Right cardiac atrium (tissue), 5 donors: ENCODE data around the gene CYP21A2. TPM values are rescaled to one million over a fixed set of nuclear protein-coding genes. Genes with fewer than 3 reads are reported as not detected.
A peak's percentile ranks its signal among the peaks of the same experiment; 100 is the strongest.

Experiments used
- ATAC-seq, 2 donors: fragments of 200-7000 bp; cut with Tn5 transposase; one replicate each; pipeline versions ENCODE4 v1.8.0 to v1.9.1; 2020; ENCODE audit warnings: moderate library complexity in 2 of 2, mild to moderate bottlenecking in 1 of 2
- DNase-seq, 3 donors: peaks; one replicate each; pipeline ENCODE4 v3.0.0-alpha.2; 2020
- H3K27ac ChIP-seq: one replicate; pipeline ENCODE4 v1.5.1; 2013; ENCODE audit warnings: mild to moderate bottlenecking, low read length, control low read depth, moderate library complexity
- H3K27me3 ChIP-seq: one replicate; pipeline ENCODE4 v1.6.1; 2013; ENCODE audit not compliant: control insufficient read depth, insufficient read depth
- H3K4me1 ChIP-seq: one replicate; pipeline ENCODE4 v1.6.1; 2013; ENCODE audit warnings: low read length; ENCODE audit not compliant: control insufficient read depth, insufficient read depth
- H3K4me3 ChIP-seq: one replicate; pipeline ENCODE4 v1.5.1; 2013; ENCODE audit warnings: low read length, control low read depth
- H3K9me3 ChIP-seq: one replicate; pipeline ENCODE4 v1.6.1; 2013; ENCODE audit warnings: low read length; ENCODE audit not compliant: control insufficient read depth
- WGBS: extraction: QIAGEN DNeasy Blood & Tissue Kit; methylation state at CpG from one replicate; pipeline ENCODE4 v1.1.7; 2013; 5-methylcytosine and 5-hydroxymethylcytosine counted together
- intact Hi-C, 4 donors: fragments of 100-400 bp; cut with DNase I; formaldehyde crosslinking; loops; one replicate each; pipeline versions ENCODE4 v1.11.0 to v1.14.0; 2022 to 2023
- polyA plus RNA-seq: library from polyadenylated mRNA; stranded (reverse); fragments of 200-250 nt; gene quantifications from one replicate; pipeline ENCODE4 v1.2.3, GENCODE V29; 2013
- total RNA-seq, 4 donors: library from RNA; stranded (reverse); fragmentation: NEBNext Ultra II Directional; extraction: Animal tissue kit (Norgen Biotek cat#: 25700); gene quantifications; one replicate each; pipeline ENCODE4 v1.2.1, GENCODE V29; 2021
- donor health status: healthy with polysubstance abuse.
- donor health status: DM: no; HTN: yes; CAD: no.
- donor health status: DM: no; HTN: no; CAD: no.
- donor health status: DM: no; HTN: yes; CAD: no; lungs with severe emphysema.
- donor health status: DM: yes; HTN: yes; CAD: no.

CYP21A2 gene
- total and polyA plus RNA-seq, 5 donors: 0.47 to 3.2 (median 0.49) TPM; not detected in 1

DNA sequence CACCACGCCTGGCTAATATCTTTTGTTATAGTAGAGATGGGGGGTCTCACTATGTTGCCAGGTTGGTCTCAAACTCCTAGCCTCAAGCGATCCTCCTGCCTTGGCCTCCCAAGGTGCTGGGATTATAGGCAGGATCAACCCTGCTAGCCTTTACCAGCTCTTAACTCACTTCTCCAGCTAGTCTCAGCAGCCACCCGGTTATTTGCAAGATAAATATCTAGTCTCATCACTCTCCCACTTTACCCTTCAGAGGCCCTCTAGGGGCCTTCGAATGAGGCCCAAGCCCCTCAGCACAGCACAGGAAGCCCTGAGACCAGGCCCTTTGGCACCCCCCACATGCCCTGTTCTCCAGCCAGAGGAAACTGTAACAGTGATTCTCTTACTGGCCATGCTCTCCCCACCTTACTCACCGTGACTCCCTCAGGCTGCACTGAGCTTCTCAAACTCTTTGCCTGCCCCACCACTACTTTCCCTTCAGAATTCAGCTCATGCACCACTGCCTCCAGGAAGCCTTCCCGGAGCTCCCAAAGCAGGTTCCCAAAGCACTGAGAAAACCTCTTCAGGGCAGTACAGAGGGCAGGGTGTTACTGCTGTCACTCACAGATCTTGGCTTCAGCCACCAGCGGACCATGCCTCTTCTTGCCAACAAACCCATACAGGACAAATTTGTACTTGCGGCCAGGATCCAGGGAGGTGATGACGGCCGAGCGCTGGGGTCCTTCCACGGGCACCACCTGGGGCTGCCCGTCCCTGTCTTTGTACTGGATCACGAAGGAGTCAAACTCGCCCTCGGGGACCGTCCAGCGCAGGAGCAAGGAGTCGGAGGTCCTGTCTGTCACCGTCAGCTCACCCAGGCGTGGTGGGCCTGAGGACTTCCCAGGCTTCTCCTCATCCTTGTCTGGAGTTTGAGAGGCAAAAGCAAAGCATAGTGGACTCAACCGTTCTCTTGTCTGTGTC, 45.9 kb downstream of the CYP21A2 start:
- H3K27me3 ChIP-seq: no peaks in the 10 kb centered on the region
- no peaks in the 10 kb centered on the region for H3K9me3 ChIP-seq
- H3K4me1 ChIP-seq: peaks cover 6% of the 10 kb centered on the region
- intact Hi-C loops: no loop called here
- H3K27ac ChIP-seq: no peak overlapping the region
- WGBS: 93% methylated on average over 22 of the region's 22 CpGs
- H3K4me3 ChIP-seq: no peak overlapping the region
- ATAC-seq (no peak), DNase-seq (peak in 2 of 3 donors; percentile 40 to 60)

DNA sequence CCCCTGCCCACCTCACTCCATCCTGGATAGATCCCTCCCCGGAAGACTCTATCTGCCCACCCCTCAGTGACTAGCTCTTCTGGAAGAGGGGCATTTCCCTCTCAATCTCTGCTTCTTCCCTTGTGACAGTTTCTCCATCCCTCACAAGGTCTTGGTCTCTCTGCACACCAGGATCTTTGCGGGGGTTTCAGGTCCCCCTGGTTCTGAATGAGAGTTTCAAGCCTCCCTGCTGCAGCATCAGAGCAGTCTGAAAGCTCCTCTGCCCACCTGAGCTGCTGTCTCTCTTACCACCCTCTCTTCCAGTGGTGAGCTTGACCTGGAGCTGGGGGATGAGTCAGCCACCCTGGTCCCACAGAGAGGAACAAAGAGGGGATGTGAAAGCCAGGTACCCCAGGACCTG, 46.6 kb downstream of the CYP21A2 start:
- WGBS: 98% methylated on average over 2 of the region's 2 CpGs
- H3K27ac ChIP-seq: no peak overlapping the region
- no peaks in the 10 kb centered on the region for H3K9me3 ChIP-seq
- no peak overlapping the region for H3K4me3 ChIP-seq
- DNase-seq: peak in 1 of 3 donors; percentile 1
- peaks cover 6% of the 10 kb centered on the region for H3K4me1 ChIP-seq
- H3K27me3 ChIP-seq: no peaks in the 10 kb centered on the region
- intact Hi-C loops: no loop called here
- no peak for ATAC-seq

DNA sequence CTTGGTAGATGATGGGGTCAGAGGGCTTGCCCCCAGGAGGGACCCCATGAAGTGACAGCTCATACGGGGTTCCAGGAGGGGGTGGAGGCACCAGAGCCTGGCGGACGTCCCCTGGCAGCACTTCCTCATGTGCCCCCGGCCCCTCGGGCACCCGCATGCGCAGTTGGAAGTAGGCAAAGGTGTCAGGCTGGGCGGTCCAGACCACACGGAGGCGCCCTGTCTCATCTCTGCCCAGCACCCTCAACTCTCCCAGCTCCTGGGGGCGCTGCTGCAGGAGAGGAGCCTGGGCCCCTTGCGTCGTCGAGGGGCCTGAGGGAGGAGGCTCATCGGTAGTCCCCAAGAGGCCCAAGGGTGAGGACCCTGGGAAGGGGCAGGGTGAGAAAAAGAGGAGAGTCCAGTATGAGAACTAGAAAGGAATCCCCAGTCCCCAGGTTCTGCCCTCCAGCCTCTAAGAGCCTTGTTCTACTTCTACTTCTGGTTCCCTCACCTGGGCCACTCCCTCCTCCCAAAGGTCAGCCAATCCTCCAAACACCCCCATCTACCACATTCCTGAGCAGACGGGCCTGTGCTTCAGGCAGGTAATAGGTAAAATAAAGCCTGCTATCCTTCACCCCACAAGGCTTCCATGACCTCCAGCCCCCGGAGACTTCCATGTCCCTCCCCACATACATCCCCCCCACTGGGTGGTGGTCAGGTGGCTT, 47.7 kb downstream of the CYP21A2 start:
- H3K27me3 ChIP-seq: no peaks in the 10 kb centered on the region
- peaks cover 6% of the 10 kb centered on the region for H3K4me1 ChIP-seq
- whole genome bisulfite sequencing: 88% methylated on average over 17 of the region's 17 CpGs
- DNase-seq (peak in 1 of 3 donors; percentile 60), ATAC-seq (no peak)
- intact Hi-C loops: no loop called here
- H3K27ac ChIP-seq: no peak overlapping the region
- H3K9me3 ChIP-seq: no peaks in the 10 kb centered on the region
- H3K4me3 ChIP-seq: no peak overlapping the region

DNA sequence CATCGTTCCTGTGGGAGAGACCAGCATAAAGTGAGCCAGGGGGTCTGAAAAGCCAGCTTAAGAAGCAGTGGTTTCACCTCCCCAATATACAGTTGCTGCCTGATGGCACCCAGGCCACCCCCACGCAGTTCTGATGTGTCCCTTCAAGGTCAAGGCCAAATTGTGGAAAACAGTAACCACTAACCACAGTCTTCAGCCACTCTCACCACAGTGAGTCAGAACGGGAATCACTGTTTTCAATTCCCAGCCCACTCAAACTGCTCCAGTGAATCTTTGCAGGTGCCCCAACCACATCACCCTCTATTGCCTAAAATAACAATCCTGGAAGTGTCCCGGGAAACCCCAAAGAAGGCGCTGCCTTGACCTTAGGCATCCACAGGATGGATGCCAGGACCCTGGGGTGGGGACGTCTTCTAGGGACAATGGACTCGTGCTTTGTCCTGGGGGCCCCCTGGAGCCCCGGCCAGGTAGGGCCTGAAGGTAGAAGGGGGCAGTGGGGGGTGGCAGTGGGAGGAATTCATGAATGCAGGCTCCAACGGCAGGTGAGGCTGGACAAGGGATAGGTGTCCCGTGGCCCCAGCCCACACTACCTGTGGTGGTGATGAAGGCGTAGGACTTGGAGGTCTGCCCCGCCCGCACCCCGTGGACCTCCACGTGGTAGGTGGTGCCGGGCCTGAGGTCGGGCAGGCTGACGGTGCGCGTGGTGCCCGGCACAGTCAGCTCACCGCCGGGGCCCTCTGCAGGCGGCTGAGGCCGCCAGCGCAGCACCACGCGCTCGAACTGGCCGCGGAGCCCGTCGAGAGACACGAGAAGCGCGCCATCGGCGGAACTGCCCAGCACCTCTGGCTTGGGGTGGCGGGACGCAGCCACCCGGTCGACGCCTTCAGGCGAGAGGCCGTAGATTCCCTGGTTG, 48.7 kb downstream of the CYP21A2 start:
- H3K27me3 ChIP-seq: no peaks in the 10 kb centered on the region
- DNase-seq: no peak
- H3K9me3 ChIP-seq: no peaks in the 10 kb centered on the region
- 26% methylated on average over 45 of the region's 45 CpGs for WGBS
- H3K27ac ChIP-seq: peak overlapping the region; percentile 46
- ATAC-seq: no peak
- intact Hi-C loops: no loop called here
- no peak overlapping the region for H3K4me3 ChIP-seq
- peaks cover 6% of the 10 kb centered on the region for H3K4me1 ChIP-seq

DNA sequence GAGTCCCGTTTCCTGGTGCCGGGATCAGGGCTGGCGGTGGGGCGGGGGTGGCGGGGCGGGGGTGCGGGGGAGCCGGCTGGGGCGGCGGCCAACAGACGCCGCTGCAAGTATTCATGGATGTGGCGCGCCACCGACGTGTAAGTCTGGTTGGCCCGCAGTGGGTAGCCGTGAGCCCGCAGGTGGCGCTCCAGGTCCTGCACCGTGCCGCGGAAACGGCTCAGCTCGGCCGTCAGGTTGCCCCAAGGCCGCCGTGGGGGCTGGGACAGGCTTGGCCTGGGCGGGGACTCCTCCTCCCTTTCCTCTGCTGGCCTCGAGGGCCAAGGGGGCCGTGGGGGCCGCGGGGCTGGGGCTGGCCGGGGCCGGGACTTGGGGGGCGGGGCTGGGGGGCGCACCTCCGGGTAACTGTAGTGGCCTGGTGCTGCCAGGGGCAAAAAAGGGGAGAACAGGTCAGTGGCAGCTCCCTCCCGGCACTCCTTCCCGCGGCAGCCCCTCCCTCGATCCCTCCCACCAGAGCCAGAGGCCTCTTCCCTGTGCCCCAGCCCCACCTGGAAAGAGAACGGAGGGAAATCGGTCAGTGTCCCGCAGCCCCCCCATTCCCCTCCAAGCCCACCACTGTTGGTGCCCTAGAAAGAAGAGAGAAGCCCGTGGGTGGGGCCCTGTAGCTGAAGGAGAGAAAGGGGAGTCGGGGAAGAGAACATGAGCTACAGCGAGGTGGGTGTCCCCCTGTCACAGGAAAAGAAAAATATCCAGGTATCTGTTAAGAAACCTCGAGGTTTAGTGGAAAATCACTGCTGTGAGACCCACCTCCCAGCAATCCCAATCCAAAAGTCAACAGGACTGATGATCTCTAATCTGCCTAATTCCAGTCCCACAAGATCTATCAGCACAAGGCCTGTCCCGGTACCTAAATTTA, 49.6 kb downstream of the CYP21A2 start:
- intact Hi-C loops: no loop called here
- Histone ChIP-seq H3K9me3 (no peaks in the 10 kb centered on the region), H3K4me3 (peak overlapping the region; percentile 21), H3K27me3 (no peaks in the 10 kb centered on the region), H3K4me1 (peaks cover 3% of the 10 kb centered on the region), H3K27ac (peak overlapping the region; percentile 72)
- DNase-seq: peak; percentile 91 to 96 (median 95)
- ATAC-seq: peak; percentile 88 to 89
- WGBS: 12% methylated on average over 50 of the region's 50 CpGs

DNA sequence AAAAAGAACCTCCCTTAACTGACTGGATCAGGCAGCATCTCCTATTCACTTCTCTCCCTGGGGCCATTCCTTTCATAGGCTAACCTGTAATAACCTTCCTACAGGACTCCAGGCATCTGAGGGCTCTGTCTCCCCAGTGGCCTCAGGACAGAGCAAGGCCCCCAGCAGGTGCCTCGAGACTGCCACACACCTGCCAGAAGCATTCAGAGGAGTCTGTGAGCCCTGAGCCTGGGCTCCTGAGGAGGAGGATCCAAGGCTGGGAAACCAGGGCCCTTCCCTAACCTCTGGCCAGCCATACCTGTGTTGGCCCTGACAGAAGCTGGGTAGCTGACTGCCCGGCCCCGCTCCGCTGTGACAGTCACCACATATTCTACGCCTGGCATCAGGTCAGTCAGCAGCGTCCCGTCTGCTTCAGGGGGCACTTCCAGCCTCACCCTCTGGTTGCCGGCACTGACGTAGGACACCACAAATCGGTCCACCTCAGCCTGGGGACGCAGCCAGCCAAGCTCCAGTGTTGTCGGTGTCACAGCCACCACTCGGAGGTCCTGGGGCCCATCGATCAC, 50.4 kb downstream of the CYP21A2 start:
- no peak for ATAC-seq
- H3K4me3 ChIP-seq: no peak overlapping the region
- no peaks in the 10 kb centered on the region for H3K27me3 ChIP-seq
- no peaks in the 10 kb centered on the region for H3K9me3 ChIP-seq
- WGBS: 90% methylated on average over 14 of the region's 14 CpGs
- intact Hi-C loops: no loop called here
- DNase-seq: peak in 1 of 3 donors; percentile 43
- no peak overlapping the region for H3K27ac ChIP-seq
- H3K4me1 ChIP-seq: peaks cover 3% of the 10 kb centered on the region

DNA sequence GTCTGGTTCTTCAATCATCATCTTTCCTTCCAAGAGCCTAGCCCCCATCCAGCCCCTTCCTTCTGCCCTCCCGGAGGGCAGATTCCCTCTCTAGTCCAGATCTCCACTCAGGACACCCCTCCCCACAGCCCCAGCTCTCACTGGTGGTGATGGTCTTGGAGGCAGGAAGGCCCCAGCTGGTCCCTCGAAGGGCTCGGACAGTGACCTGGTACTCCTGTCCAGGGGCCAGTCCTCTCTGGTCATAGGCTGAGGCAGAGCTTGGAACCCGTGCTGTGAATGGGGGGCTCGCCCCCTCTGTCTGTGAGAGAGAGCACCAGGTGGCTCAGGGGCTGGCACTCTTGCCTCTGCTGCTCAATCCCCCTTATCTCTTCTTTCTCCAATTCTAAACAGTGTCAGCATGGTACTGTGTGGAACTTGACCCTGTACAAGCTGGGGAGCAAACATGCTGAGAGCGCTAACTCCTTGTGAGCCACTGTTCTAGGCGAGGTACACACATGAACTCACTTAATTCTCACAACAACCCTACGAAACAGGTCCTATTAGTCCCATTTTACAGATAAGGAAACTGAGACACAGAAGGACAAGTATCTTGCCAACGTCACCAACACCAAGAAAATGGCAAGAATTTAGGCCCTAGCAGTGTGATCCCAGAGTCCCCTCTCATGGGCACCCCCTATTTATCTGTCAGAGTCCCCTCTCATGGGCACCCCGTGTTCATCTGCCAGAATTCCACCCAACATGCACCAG, 51.0 kb downstream of the CYP21A2 start:
- intact Hi-C loops: no loop called here
- Histone ChIP-seq H3K4me1 (peaks cover 3% of the 10 kb centered on the region), H3K27me3 (no peaks in the 10 kb centered on the region), H3K4me3 (no peak overlapping the region), H3K27ac (no peak overlapping the region), H3K9me3 (no peaks in the 10 kb centered on the region)
- peak in 1 of 3 donors; percentile 28 for DNase-seq
- ATAC-seq: no peak
- 86% methylated on average over 10 of the region's 10 CpGs for WGBS
